ENCODE measurements around the gene CDV3. TPM values are rescaled to one million over a fixed set of nuclear protein-coding genes. Genes with fewer than 3 reads are reported as not detected.

CDV3 gene
- total RNA-seq, 2 donors from 2014 or later = 261 to 288 TPM

Other genes with a start within 250 kb of the CDV3 start
- gene BFSP2, start 173.6 kb upstream of the CDV3 start, total RNA-seq = not detected
- gene TOPBP1, start 88.3 kb downstream of the CDV3 start, total RNA-seq = 100 to 1,000 TPM in 1 of 2 donors, 10 to 100 TPM in 1; 86.3 to 102 TPM
- 1 to 10 TPM; 1.7 to 1.9 TPM for gene TF, start 172.7 kb downstream of the CDV3 start, total RNA-seq
- 100 to 1,000 TPM in 1 of 2 donors, 10 to 100 TPM in 1; 83.2 to 100 TPM for gene SRPRB, start 232.1 kb downstream of the CDV3 start, total RNA-seq

Data from activated T-cell treated with anti-CD3 and anti-CD28 coated beads, Interleukin-2, amount 50 U/mL, for 72 hours (primary cell).